Left hindlimb (tissue), 1 donor: ENCODE measurements around the gene SPATA46.

ENCODE experiments used
- DNase-seq: peaks from one replicate; pipeline ENCODE4 v3.0.0-alpha.2; 2018

The SPATA46 gene

GRCh38 chr1:162390396-162391185 lies 13.9 kb upstream of the SPATA46 start:
- no peak for DNase-seq

GRCh38 chr1:162389971-162390370 lies 13.3 kb upstream of the SPATA46 start:
- DNase-seq: no peak

GRCh38 chr1:162389021-162389818 lies 12.6 kb upstream of the SPATA46 start:
- DNase-seq: no peak

GRCh38 chr1:162388615-162389014 lies 12.0 kb upstream of the SPATA46 start:
- DNase-seq: no peak

- DNase-seq: no peak
Observed at GRCh38 chr1:162388083-162388594, 11.5 kb upstream of the SPATA46 start.

GRCh38 chr1:162387226-162388082 lies 10.8 kb upstream of the SPATA46 start:
- DNase-seq: no peak

- DNase-seq: no peak
Observed at GRCh38 chr1:162386292-162387225, 9.9 kb upstream of the SPATA46 start.

- DNase-seq: no peak
Observed at GRCh38 chr1:162385702-162386101, 9.0 kb upstream of the SPATA46 start.

GRCh38 chr1:162385280-162385623 lies 8.6 kb upstream of the SPATA46 start:
- DNase-seq: no peak

- DNase-seq: no peak
Observed at GRCh38 chr1:162384601-162385279, 8.1 kb upstream of the SPATA46 start.

- DNase-seq: no peak
Observed at GRCh38 chr1:162384116-162384515, 7.5 kb upstream of the SPATA46 start.

GRCh38 chr1:162383516-162383915 lies 6.9 kb upstream of the SPATA46 start:
- DNase-seq: no peak

- DNase-seq: no peak
Observed at GRCh38 chr1:162383091-162383490, 6.4 kb upstream of the SPATA46 start.

- DNase-seq: no peak
Observed at GRCh38 chr1:162381941-162382750, 5.5 kb upstream of the SPATA46 start.

GRCh38 chr1:162381383-162381782 lies 4.7 kb upstream of the SPATA46 start, which contains the start of gene C1orf226:
C1orf226 (plus strand) TSS chr1:162381728; CDS start chr1:162381902, 174 bp downstream.
- DNase-seq: no peak

- no peak for DNase-seq
Observed at GRCh38 chr1:162380061-162380846, 3.6 kb upstream of the SPATA46 start.

GRCh38 chr1:162375463-162375862 lies 1.2 kb downstream of the SPATA46 start:
- no peak for DNase-seq

GRCh38 chr1:162374406-162374805 lies 2.2 kb downstream of the SPATA46 start:
- no peak for DNase-seq

- no peak for DNase-seq
Observed at GRCh38 chr1:162373541-162374260, 3.0 kb downstream of the SPATA46 start.
